HepG2 (cell line): ENCODE results near the gene FANCG. TPM values are rescaled to one million over a fixed set of nuclear protein-coding genes. Genes with fewer than 3 reads are reported as not detected.

Source experiments
- ATAC-seq: fragments of 200-7000 bp; cut with Tn5 transposase; 3 replicates; pipeline ENCODE4 v1.9.1; 2020; ENCODE audit warnings: mild to moderate bottlenecking, moderate library complexity
- Bru-seq: library from RNA; stranded (reverse); fragments of 400-500 nt; gene quantifications from one replicate; lab custom pipeline; 2021; lab: Mats Ljungman, UMichigan
- BruChase-seq, 2 experiments: library from RNA; stranded (reverse); fragments of 400-500 nt; gene quantifications; one replicate each; lab custom pipeline; 2021; lab: Mats Ljungman, UMichigan
- BruUV-seq: library from RNA; stranded (reverse); fragments of 400-500 nt; replicated peaks from 2 replicates; lab custom pipeline; 2021; lab: Mats Ljungman, UMichigan
- CTCF ChIA-PET: fragments of 300-600 bp; formaldehyde crosslinking; extraction: SDS; loops from one replicate; lab custom pipeline; 2021; ENCODE audit warnings: low total read pairs, inconsistent platforms, low intra/inter-chr PET ratio; lab: Yijun Ruan, JAX
- POLR2A ChIA-PET: fragments of 350-600 bp; sonication (Branson Sonifier 250); formaldehyde crosslinking; loops from one replicate; lab custom pipeline; 2020; ENCODE audit warnings: antibody characterized with exemption, inconsistent platforms; lab: Yijun Ruan, JAX
- DNase-seq: peaks from one replicate; pipeline ENCODE4 v3.0.0-alpha.2; 2015; ENCODE audit warnings: low spot score
- FAIRE-seq: peaks from 3 replicates; lab custom pipeline; 2011; peaks lifted over from hg19 to GRCh38; lab: Jason Lieb, UNC
- H2AFZ ChIP-seq: one replicate; pipeline ENCODE4 v1.6.1; 2011; ENCODE audit warnings: low read length, inconsistent platforms
- H3K27ac ChIP-seq: fragments of 300-600 bp; 3 replicates; pipeline ENCODE4 v1.8.0; 2011; ENCODE audit warnings: mixed run types, mild to moderate bottlenecking, mixed read lengths, low read length, inconsistent platforms; ENCODE audit not compliant: insufficient read depth; ENCODE audit errors: extremely low read length
- H3K27me3 ChIP-seq, 2 experiments: fragments of 200-600 bp in 1 of 2; 2 replicates in 1 of 2; 3 replicates in 1 of 2; pipeline versions ENCODE4 v1.6.0 to v1.8.0; 2011; ENCODE audit warnings: low read length in 2 of 2, mild to moderate bottlenecking in 2 of 2, moderate library complexity in 2 of 2, inconsistent platforms in 1 of 2; ENCODE audit not compliant: insufficient read depth in 2 of 2, control insufficient read depth in 1 of 2
- H3K36me3 ChIP-seq, 2 experiments: fragments of 200-600 bp in 1 of 2; replicated peaks in 1 of 2; 2 replicates in 1 of 2; 3 replicates in 1 of 2; pipeline versions ENCODE4 v1.5.1 to v1.8.0; 2011; ENCODE audit warnings: low read length in 2 of 2, inconsistent platforms in 1 of 2; ENCODE audit not compliant: insufficient read depth in 2 of 2, control insufficient read depth in 1 of 2
- H3K4me1 ChIP-seq: 2 replicates; pipeline ENCODE4 v1.5.1; 2012; ENCODE audit warnings: low read length, inconsistent platforms; ENCODE audit not compliant: insufficient read depth
- H3K4me2 ChIP-seq: 2 replicates; pipeline ENCODE4 v1.6.0; 2011; ENCODE audit warnings: low read depth, low read length, inconsistent platforms
- H3K4me3 ChIP-seq, 3 experiments: fragments of 200-600 bp in 1 of 3; sonication (generic), shearing (Covaris generic) in 1 of 3; replicated peaks in 1 of 3; 2 replicates each; pipeline ENCODE4 v1.5.1; 2011 to 2016; ENCODE audit warnings: low read length in 3 of 3, inconsistent platforms in 2 of 3, low read depth in 2 of 3, mild to moderate bottlenecking in 2 of 3, control low read depth in 1 of 3, mixed read lengths in 1 of 3; ENCODE audit not compliant: insufficient read depth in 1 of 3
- H3K79me2 ChIP-seq: one replicate; pipeline ENCODE4 v1.6.1; 2011; ENCODE audit warnings: low read length, inconsistent platforms; ENCODE audit not compliant: insufficient read depth
- H3K9ac ChIP-seq: 2 replicates; pipeline ENCODE4 v1.6.0; 2011; ENCODE audit warnings: mild to moderate bottlenecking, low read depth, low read length, inconsistent platforms; ENCODE audit not compliant: insufficient read depth
- H3K9me3 ChIP-seq: 2 replicates; pipeline ENCODE4 v1.5.1; 2012; ENCODE audit warnings: mild to moderate bottlenecking, low read length
- H4K20me1 ChIP-seq: 2 replicates; pipeline ENCODE4 v1.6.0; 2011; ENCODE audit warnings: inconsistent platforms, mild to moderate bottlenecking, low read length, moderate library complexity; ENCODE audit not compliant: insufficient read depth
- CBFB ChIP-seq: sonication (generic); formaldehyde crosslinking; IDR thresholded peaks from 2 replicates; pipeline ENCODE4 v1.4.0; 2020; ENCODE audit warnings: missing genetic modification reagents
- EED ChIP-seq: sonication (generic); formaldehyde crosslinking; IDR thresholded peaks from 2 replicates; pipeline ENCODE4 v1.5.0; 2020; ENCODE audit warnings: mild to moderate bottlenecking, missing genetic modification reagents
- HMG20A ChIP-seq: IDR thresholded peaks from 2 replicates; pipeline ENCODE4 v1.6.1; 2016; ENCODE audit warnings: borderline replicate concordance
- TMF1 ChIP-seq: sonication (generic); formaldehyde crosslinking; IDR thresholded peaks from 2 replicates; pipeline ENCODE4 v1.8.1; 2022; ENCODE audit warnings: low read depth, missing genetic modification reagents
- ZKSCAN1 ChIP-seq: fragments of 150-350 bp; IDR thresholded peaks from 2 replicates; pipeline ENCODE4 v1.6.1; 2014; ENCODE audit warnings: low read length
- ZNF274 ChIP-seq: sonication (generic); formaldehyde crosslinking; IDR thresholded peaks from 2 replicates; pipeline ENCODE4 v1.5.1; 2020; ENCODE audit warnings: mild to moderate bottlenecking, missing genetic modification reagents
- ZNF382 ChIP-seq: sonication (generic); formaldehyde crosslinking; IDR thresholded peaks from 2 replicates; pipeline ENCODE4 v1.5.0; 2020; ENCODE audit warnings: missing genetic modification reagents, mild to moderate bottlenecking, borderline replicate concordance
- ZNF552 ChIP-seq: sonication (generic); formaldehyde crosslinking; IDR thresholded peaks from 2 replicates; pipeline ENCODE4 v1.9.0; 2022; ENCODE audit warnings: missing genetic modification reagents, mild to moderate bottlenecking, borderline replicate concordance
- ZNF737 ChIP-seq: sonication (generic); formaldehyde crosslinking; IDR thresholded peaks from 2 replicates; pipeline ENCODE4 v1.5.0; 2020; ENCODE audit warnings: missing genetic modification reagents, mild to moderate bottlenecking, borderline replicate concordance
- ZNF782 ChIP-seq: sonication (generic); formaldehyde crosslinking; IDR thresholded peaks from 2 replicates; pipeline ENCODE4 v1.4.0; 2020; ENCODE audit warnings: missing genetic modification reagents, mild to moderate bottlenecking, borderline replicate concordance
- ZSCAN30 ChIP-seq: sonication (generic); formaldehyde crosslinking; IDR thresholded peaks from 2 replicates; pipeline ENCODE4 v1.5.0; 2020; ENCODE audit warnings: mild to moderate bottlenecking, missing genetic modification reagents
- ZSCAN9 ChIP-seq: IDR thresholded peaks from 2 replicates; pipeline ENCODE4 v1.6.1; 2016; ENCODE audit warnings: borderline replicate concordance
- WGBS: methylation state at CpG from one replicate; pipeline ENCODE4 v1.1.6; 2017; ENCODE audit warnings: low lambda C conversion rate; 5-methylcytosine and 5-hydroxymethylcytosine counted together
- in situ Hi-C: cut with HindIII; loops from 2 replicates; pipeline ENCODE4 v1.10.0; 2017; ENCODE audit warnings: low pct_unique_long_range_greater_than_20kb; ENCODE audit not compliant: extremely low pct_ligation_motif_present
- intact Hi-C: fragments of 100-400 bp; cut with micrococcal nuclease; formaldehyde crosslinking; loops from one replicate; pipeline ENCODE4 v1.10.0; 2022; ENCODE audit not compliant: unreplicated experiment
- long read RNA-seq, 2 experiments: library from RNA in 1 of 2; library from polyadenylated mRNA in 1 of 2; stranded (forward) in 1 of 2; unstranded in 1 of 2; transcript quantifications; one replicate each; pipeline ENCODE4 v2.0.0, GENCODE V29; 2019 to 2022
- polyA minus RNA-seq, 3 experiments: library from RNA; depleted of rRNA, polyadenylated mRNA; stranded (reverse); fragments of >200 nt; gene quantifications; 2 replicates each; pipeline ENCODE4 v1.2.3, GENCODE V29; 2011; ENCODE audit warnings: low replicate concordance in 1 of 3
- polyA plus RNA-seq, 8 experiments: library from polyadenylated mRNA; depleted of rRNA in 3 of 8; stranded (reverse) in 7 of 8; unstranded in 1 of 8; fragments of >200 nt; fragmentation: Illumina TruSeq in 4 of 8; extraction: Trizol in 4 of 8; gene quantifications; 2 replicates each; pipeline versions ENCODE4 v1.2.1 to v1.2.3, GENCODE V29; 2011 to 2016; ENCODE audit warnings: low read depth in 4 of 8, missing spikeins in 1 of 8, mixed read lengths in 1 of 8; ENCODE audit not compliant: insufficient read depth in 1 of 8
- total RNA-seq, 5 experiments: library from RNA; depleted of rRNA; stranded (reverse); fragments of >200 nt; fragmentation: Illumina TruSeq; extraction: Trizol; gene quantifications; 2 replicates each; pipeline ENCODE4 v1.2.3, GENCODE V29; 2016; ENCODE audit warnings: low read depth in 1 of 5

Gene FANCG
- total RNA-seq (2016; rRNA removed; fragmentation: Illumina TruSeq; extraction: Trizol) (43.3 and 45.1 TPM in 2 replicates), polyA plus RNA-seq (2011; rRNA removed) (10.8 and 14.4 TPM in 2 replicates), polyA minus RNA-seq (2011; rRNA and poly(A)+ RNA removed; ENCODE audit: low replicate concordance) (22.2 and 87.0 TPM in 2 replicates), Bru-seq, nascent RNA (percentile 62 among the genes with signal in this experiment), BruChase-seq, experiment 1, labeled RNA remaining after a 6-hour chase (percentile 75 among the genes with signal in this experiment), BruChase-seq, experiment 2, labeled RNA remaining after a 2-hour chase (percentile 74 among the genes with signal in this experiment)
- 22.3 and 24.9 TPM in 2 replicates for total RNA-seq (2016; cell fraction: cytosol; rRNA removed; fragmentation: Illumina TruSeq; extraction: Trizol; ENCODE audit: low read depth)
- total RNA-seq (2016; cell fraction: insoluble cytoplasmic fraction; rRNA removed; fragmentation: Illumina TruSeq; extraction: Trizol), result 38.9 and 46.7 TPM in 2 replicates
- 30.7 and 36.4 TPM in 2 replicates for total RNA-seq (2016; cell fraction: membrane; rRNA removed; fragmentation: Illumina TruSeq; extraction: Trizol)
- 49.6 and 53.6 TPM in 2 replicates for total RNA-seq (2016; cell fraction: nucleus; rRNA removed; fragmentation: Illumina TruSeq; extraction: Trizol)
- polyA plus RNA-seq (2011; cell fraction: cytosol; rRNA removed), result 4.4 and 6.9 TPM in 2 replicates
- 51.4 and 75.5 TPM in 2 replicates for polyA plus RNA-seq (2011; cell fraction: nucleus; rRNA removed)
- 7.3 and 17.1 TPM in 2 replicates for polyA plus RNA-seq (2012)
- 11.9 and 12.4 TPM in 2 replicates for polyA plus RNA-seq (2016; cell fraction: cytosol; fragmentation: Illumina TruSeq; extraction: Trizol; ENCODE audit: low read depth)
- polyA plus RNA-seq (2016; cell fraction: insoluble cytoplasmic fraction; fragmentation: Illumina TruSeq; extraction: Trizol; ENCODE audit: low read depth), result 28.3 and 28.9 TPM in 2 replicates
- 21.2 and 24.3 TPM in 2 replicates for polyA plus RNA-seq (2016; cell fraction: membrane; fragmentation: Illumina TruSeq; extraction: Trizol; ENCODE audit: low read depth)
- polyA plus RNA-seq (2016; cell fraction: nucleus; fragmentation: Illumina TruSeq; extraction: Trizol; ENCODE audit: insufficient read depth, low read depth), result 96.3 and 105 TPM in 2 replicates
- 4.6 and 5.9 TPM in 2 replicates for polyA minus RNA-seq (2011; cell fraction: cytosol; rRNA and poly(A)+ RNA removed)
- 32.1 and 37.9 TPM in 2 replicates for polyA minus RNA-seq (2011; cell fraction: nucleus; rRNA and poly(A)+ RNA removed)
- long read RNA-seq, experiment 1, transcript FANCG-201 (14 exons, 2,631 nt), result major isoform, 10 of 22 reads
- long read RNA-seq, experiment 1, partial matches to known transcripts, result 4 of 22 reads
- long read RNA-seq, experiment 1, other reads (novel, unspliced or antisense), result 8 of 22 reads
- long read RNA-seq, experiment 2, partial matches to known transcripts, result 1 of 4 reads
- long read RNA-seq, experiment 2, other reads (novel, unspliced or antisense), result 2 of 4 reads

GRCh38 chr9:35079426-35080341 is at the start of gene FANCG:
Gene FANCG (minus strand): TSS chr9:35079942. CDS start chr9:35079524, 418 bp downstream.
- ATAC-seq (peak; percentile 95), DNase-seq (peak; percentile 86), FAIRE-seq (peak; percentile 90)
- WGBS, result 0% methylated on average over 25 of the region's 67 CpGs
- Histone ChIP-seq H3K27me3 (no peaks in the 10 kb centered on the region; a peak in 1 of 5 replicates), H3K4me2 (peak within 1 kb of the TSS; percentile 97), H3K9ac (peak within 1 kb of the TSS; percentile 75), H3K36me3 (peaks cover 4 to 21% of the 10 kb centered on the region in 2 experiments; a peak in 4 of 5 replicates), H2AFZ (peak within 1 kb of the TSS; percentile 55), H3K27ac (peak within 1 kb of the TSS; percentile 76), H4K20me1 (no peaks in the 10 kb centered on the region), H3K4me1 (peaks cover 23% of the 10 kb centered on the region), H3K9me3 (no peaks in the 10 kb centered on the region), H3K79me2 (peaks cover 26% of the 10 kb centered on the region), H3K4me3 (peak within 1 kb of the TSS; percentile 78 to 79 (median 78))
- BruUV-seq, result no TSS peak
- POLR2A ChIA-PET, result interaction anchor here (0.8 to 2.5 kb wide), 13 partner anchors 7 to 403 kb away, joined by 3 to 23 read pairs (median 6); partner anchors contain the start of genes ATOSB, PIGO, STOML2 and UNC13B
- CTCF ChIA-PET, result no interaction called here
- intact Hi-C loops, result no loop called here
- in situ Hi-C loops, result no loop called here
- no peak for TF ChIP-seq HMG20A
- no peak for TF ChIP-seq ZSCAN9 (CRISPR knock-in tag)
- TF ChIP-seq CBFB (CRISPR knock-in tag), result peak; percentile 72
- peak; percentile 77; the same call in 1 of the 2 replicates for TF ChIP-seq ZNF782
- TF ChIP-seq EED, result peak; percentile 81; the same call in 1 of the 2 replicates
- TF ChIP-seq ZKSCAN1, result no peak
- TF ChIP-seq TMF1 (CRISPR knock-in tag), result peak; percentile 74; the same call in 1 of the 2 replicates
- no peak for TF ChIP-seq ZNF382 (CRISPR knock-in tag)
- TF ChIP-seq ZNF274, result peak; percentile 36; the same call in 1 of the 2 replicates
- 0 out of 2 replicates have a peak, but pooled peaks have one; percentile 6 for TF ChIP-seq ZNF737 (CRISPR knock-in tag)
- no peak; the same call in 1 of the 2 replicates for TF ChIP-seq ZNF552 (CRISPR knock-in tag)
- no peak for TF ChIP-seq ZSCAN30
